GM12892 (cell line): Measurements from ENCODE around the gene LASP1NB.

Experiments
- DNase-seq: peaks from one replicate; pipeline ENCODE4 v3.0.0; 2011; ENCODE audit not compliant: insufficient read length
- FAIRE-seq: peaks from 2 replicates; lab custom pipeline; 2011; peaks lifted over from hg19 to GRCh38; lab: Jason Lieb, UNC
- POLR2A ChIP-seq: IDR thresholded peaks from 2 replicates; pipeline ENCODE4 v1.6.1; 2011; ENCODE audit warnings: low read depth, low read length, control low read depth
- POLR2AphosphoS5 ChIP-seq: IDR thresholded peaks from 2 replicates; pipeline ENCODE4 v1.6.1; 2011; ENCODE audit warnings: low read depth, low read length, control low read depth
- TAF1 ChIP-seq: IDR thresholded peaks from 2 replicates; pipeline ENCODE4 v1.6.1; 2011; ENCODE audit warnings: low read depth, mild to moderate bottlenecking, control low read depth, low read length, borderline replicate concordance

The LASP1NB gene

GRCh38 chr17:38925263-38925995, at the start of gene LASP1NB:
LASP1NB (plus strand) TSS chr17:38925614.
- no peak for DNase-seq
- no peak for FAIRE-seq
- no peak for TF ChIP-seq POLR2AphosphoS5
- TF ChIP-seq POLR2A: no peak
- no peak for TF ChIP-seq TAF1

- no peak for DNase-seq
- no peak for FAIRE-seq
- no peak for TF ChIP-seq POLR2AphosphoS5
- TF ChIP-seq POLR2A: no peak
- no peak for TF ChIP-seq TAF1
Measured at GRCh38 chr17:38877130-38877851, 48.1 kb upstream of the LASP1NB start.

- TF ChIP-seq POLR2AphosphoS5: no peak
- TF ChIP-seq POLR2A: no peak
- no peak for TF ChIP-seq TAF1
- DNase-seq: no peak
Measured at GRCh38 chr17:38879878-38880665, 45.3 kb upstream of the LASP1NB start.

GRCh38 chr17:38881600-38882191, 43.7 kb upstream of the LASP1NB start:
- no peak for FAIRE-seq
- DNase-seq: no peak
- TF ChIP-seq TAF1 (no peak), POLR2AphosphoS5 (no peak), POLR2A (no peak)

More at GRCh38 chr17:38879878-38880665, 45.3 kb upstream of the LASP1NB start:
- FAIRE-seq: no peak

- no peak for FAIRE-seq
- TF ChIP-seq POLR2AphosphoS5: no peak
- no peak for TF ChIP-seq TAF1
- no peak for TF ChIP-seq POLR2A
- DNase-seq: no peak
Measured at GRCh38 chr17:38882870-38883269, 42.5 kb upstream of the LASP1NB start.

- TF ChIP-seq TAF1 (no peak), POLR2A (no peak)
- no peak for FAIRE-seq
- DNase-seq: no peak
Measured at GRCh38 chr17:38883592-38884526, 41.6 kb upstream of the LASP1NB start.

GRCh38 chr17:38885044-38885727, 40.2 kb upstream of the LASP1NB start:
- DNase-seq (no peak), FAIRE-seq (no peak)
- TF ChIP-seq POLR2AphosphoS5: no peak
- no peak for TF ChIP-seq TAF1

- no peak for TF ChIP-seq POLR2A
- no peak for TF ChIP-seq TAF1
- TF ChIP-seq POLR2AphosphoS5: no peak
- FAIRE-seq: no peak
- no peak for DNase-seq
Measured at GRCh38 chr17:38885728-38886642, 39.4 kb upstream of the LASP1NB start.

- DNase-seq (no peak), FAIRE-seq (no peak)
- TF ChIP-seq POLR2A: no peak
- TF ChIP-seq TAF1: no peak
- TF ChIP-seq POLR2AphosphoS5: no peak
Measured at GRCh38 chr17:38886643-38887010, 38.8 kb upstream of the LASP1NB start.

GRCh38 chr17:38888842-38889241, 36.6 kb upstream of the LASP1NB start:
- DNase-seq (no peak), FAIRE-seq (no peak)
- no peak for TF ChIP-seq POLR2A
- TF ChIP-seq TAF1: no peak
- TF ChIP-seq POLR2AphosphoS5: no peak
